Astrocyte (in vitro differentiated cells and primary cell): Measurements from ENCODE around the gene RIPOR2.

ENCODE experiments used
- EZH2 ChIP-seq: IDR thresholded peaks from 2 replicates; pipeline ENCODE4 v1.6.1; 2012; ENCODE audit warnings: mild to moderate bottlenecking, low read length, inconsistent platforms; ENCODE audit not compliant: insufficient read depth
- TF ChIP-seq, protein P1 (sequence below): IDR thresholded peaks from 2 replicates; pipeline ENCODE4 v1.5.1; 2011; ENCODE audit warnings: low read depth, mild to moderate bottlenecking, inconsistent platforms, low read length, moderate library complexity; ENCODE audit not compliant: insufficient read depth

DNA sequence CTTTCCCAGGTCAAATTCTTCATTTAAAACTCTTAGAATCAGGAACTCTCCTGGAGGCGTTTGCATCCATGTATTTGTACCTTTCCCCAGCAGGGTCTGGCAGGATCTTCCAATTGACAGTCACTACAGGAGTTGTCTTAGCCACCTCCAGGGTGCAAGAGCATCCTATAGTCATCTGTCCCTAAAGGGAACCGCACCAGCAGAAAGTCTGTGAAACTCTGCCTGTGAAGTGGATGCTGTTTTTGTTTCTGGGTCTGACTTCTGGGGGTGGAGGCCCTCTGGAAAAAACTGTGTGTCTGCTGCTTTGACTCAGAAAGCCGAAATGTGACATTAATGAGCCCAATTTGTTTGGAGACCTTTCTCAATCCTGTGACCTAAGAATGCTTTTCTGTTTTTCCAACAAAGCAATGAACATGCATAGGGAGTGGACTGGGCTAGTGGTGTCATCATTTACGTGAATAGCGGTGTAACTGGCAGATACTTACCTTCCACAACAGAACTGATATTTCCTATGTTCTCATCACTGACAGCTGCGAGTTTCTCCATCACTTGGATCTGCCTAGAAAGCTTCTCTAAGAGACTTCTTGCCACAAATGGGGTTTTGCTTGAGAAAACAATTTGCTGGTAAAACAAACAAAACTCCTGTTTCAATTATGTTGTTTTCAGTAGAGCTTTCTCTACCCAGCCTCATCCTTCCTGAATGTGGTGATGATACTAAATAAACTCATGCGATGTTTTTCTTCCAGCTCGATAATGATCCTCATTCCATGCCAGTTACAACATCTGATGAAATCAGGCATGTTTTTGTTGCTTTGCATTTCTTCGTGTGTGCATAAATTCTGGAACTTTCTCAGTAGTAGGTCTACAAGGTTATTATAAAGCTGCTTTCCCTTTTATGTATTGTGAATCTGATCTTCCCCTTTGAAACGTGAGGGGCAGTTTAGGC lies 103.7 kb downstream of the RIPOR2 start:
- TF ChIP-seq, protein P1, sequence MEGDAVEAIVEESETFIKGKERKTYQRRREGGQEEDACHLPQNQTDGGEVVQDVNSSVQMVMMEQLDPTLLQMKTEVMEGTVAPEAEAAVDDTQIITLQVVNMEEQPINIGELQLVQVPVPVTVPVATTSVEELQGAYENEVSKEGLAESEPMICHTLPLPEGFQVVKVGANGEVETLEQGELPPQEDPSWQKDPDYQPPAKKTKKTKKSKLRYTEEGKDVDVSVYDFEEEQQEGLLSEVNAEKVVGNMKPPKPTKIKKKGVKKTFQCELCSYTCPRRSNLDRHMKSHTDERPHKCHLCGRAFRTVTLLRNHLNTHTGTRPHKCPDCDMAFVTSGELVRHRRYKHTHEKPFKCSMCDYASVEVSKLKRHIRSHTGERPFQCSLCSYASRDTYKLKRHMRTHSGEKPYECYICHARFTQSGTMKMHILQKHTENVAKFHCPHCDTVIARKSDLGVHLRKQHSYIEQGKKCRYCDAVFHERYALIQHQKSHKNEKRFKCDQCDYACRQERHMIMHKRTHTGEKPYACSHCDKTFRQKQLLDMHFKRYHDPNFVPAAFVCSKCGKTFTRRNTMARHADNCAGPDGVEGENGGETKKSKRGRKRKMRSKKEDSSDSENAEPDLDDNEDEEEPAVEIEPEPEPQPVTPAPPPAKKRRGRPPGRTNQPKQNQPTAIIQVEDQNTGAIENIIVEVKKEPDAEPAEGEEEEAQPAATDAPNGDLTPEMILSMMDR, result no peak
- no peak for TF ChIP-seq EZH2
